ENCODE results near the gene CENPM. TPM values are rescaled to one million over a fixed set of nuclear protein-coding genes. Genes with fewer than 3 reads are reported as not detected.
A peak's percentile ranks its signal among the peaks of the same experiment; 100 is the strongest.

CENPM gene
- total RNA-seq = 1 to 10 TPM; 3.2 to 3.6 TPM
- 1 to 10 TPM; 2.1 to 7.2 (median 2.3) TPM for polyA plus RNA-seq
- total RNA-seq = 0.44 to 5.4 (median 2.2) reads per million in 6 experiments

- peak within 1 kb of the TSS in 7 of 10 donors; percentile 44 to 86 (median 75) for H3K27ac Mint-ChIP-seq
- H3K4me1 Mint-ChIP-seq = peaks cover 0 to 22% (median 13%) of the 10 kb centered on the region in 4 donors
- no peaks in the 10 kb centered on the region for H3K36me3 Mint-ChIP-seq
- no peaks in the 10 kb centered on the region for H3K27me3 Mint-ChIP-seq
- H3K4me3 Mint-ChIP-seq = peak within 1 kb of the TSS; percentile 85 to 95 (median 91)
- ATAC-seq (peak; percentile 93 to 94), DNase-seq (peak; percentile 71 to 88 (median 78))
- POLR2A ChIA-PET = interaction anchor here (0.5 to 2.2 kb wide), 13 partner anchors 21 to 499 kb away, joined by 3 to 10 read pairs (median 4); partner anchors contain the start of genes CCDC134, SMDT1, SNU13 and SREBF2
- no peaks in the 10 kb centered on the region for H3K9me3 Mint-ChIP-seq
These were observed at the start of gene CENPM for GRCh38 chr22:41946629-41947423. CENPM (minus strand) TSS chr22:41947152; CDS start chr22:41947076, 76 bp downstream.

- ATAC-seq (no peak), DNase-seq (no peak)
- no peak overlapping the region for H3K4me3 Mint-ChIP-seq
- POLR2A ChIA-PET = no interaction called here
- peaks cover 0 to 9% (median 2%) of the 10 kb centered on the region in 9 donors for H3K9me3 Mint-ChIP-seq
- H3K36me3 Mint-ChIP-seq = peaks cover 0 to 4% (median 0%) of the 10 kb centered on the region in 3 donors
- peaks cover 11 to 22% (median 16%) of the 10 kb centered on the region in 4 donors for H3K4me1 Mint-ChIP-seq
- H3K27ac Mint-ChIP-seq = peak overlapping the region in 1 of 10 donors; percentile 30
- peaks cover 0 to 7% (median 5%) of the 10 kb centered on the region in 5 donors for H3K27me3 Mint-ChIP-seq
These were observed 48.3 kb upstream of the CENPM start for GRCh38 chr22:41995211-41995610.

- Mint-ChIP-seq H3K4me1 (peaks cover 0 to 1% (median under 1%) of the 10 kb centered on the region in 4 donors), H3K9me3 (no peaks in the 10 kb centered on the region), H3K4me3 (no peak overlapping the region), H3K27me3 (peaks cover 0 to 11% (median 7%) of the 10 kb centered on the region in 5 donors), H3K36me3 (no peaks in the 10 kb centered on the region), H3K27ac (no peak overlapping the region)
- DNase-seq (no peak), ATAC-seq (no peak)
- POLR2A ChIA-PET = no interaction called here
These were observed 45.5 kb upstream of the CENPM start for GRCh38 chr22:41992496-41992895.

- no peaks in the 10 kb centered on the region for H3K4me1 Mint-ChIP-seq
- H3K4me3 Mint-ChIP-seq = no peak overlapping the region
- POLR2A ChIA-PET = interaction anchor here (0.7 kb wide), 1 partner anchor 33 kb away, joined by 3 read pairs; no protein-coding TSS in a partner anchor
- no peaks in the 10 kb centered on the region for H3K36me3 Mint-ChIP-seq
- H3K27me3 Mint-ChIP-seq = peaks cover 0 to 14% (median 4%) of the 10 kb centered on the region in 5 donors
- DNase-seq (no peak), ATAC-seq (no peak)
- H3K27ac Mint-ChIP-seq = no peak overlapping the region
- H3K9me3 Mint-ChIP-seq = no peaks in the 10 kb centered on the region
These were observed 44.2 kb upstream of the CENPM start for GRCh38 chr22:41991111-41991510.

GRCh38 chr22:41989246-41989645 lies 42.3 kb upstream of the CENPM start:
- Mint-ChIP-seq H3K27me3 (peaks cover 0 to 14% (median 5%) of the 10 kb centered on the region in 5 donors), H3K9me3 (no peaks in the 10 kb centered on the region), H3K4me1 (no peaks in the 10 kb centered on the region), H3K27ac (peak overlapping the region in 1 of 10 donors; percentile 25), H3K36me3 (no peaks in the 10 kb centered on the region), H3K4me3 (no peak overlapping the region)
- POLR2A ChIA-PET = no interaction called here
- ATAC-seq (no peak), DNase-seq (no peak)

- no peak overlapping the region for H3K4me3 Mint-ChIP-seq
- POLR2A ChIA-PET = no interaction called here
- H3K27me3 Mint-ChIP-seq = peaks cover 0 to 14% (median 3%) of the 10 kb centered on the region in 5 donors
- H3K36me3 Mint-ChIP-seq = no peaks in the 10 kb centered on the region
- H3K9me3 Mint-ChIP-seq = no peaks in the 10 kb centered on the region
- peak in 1 of 10 donors; percentile 59 for DNase-seq
- ATAC-seq = no peak
- H3K27ac Mint-ChIP-seq = no peak overlapping the region
- H3K4me1 Mint-ChIP-seq = no peaks in the 10 kb centered on the region
These were observed 40.3 kb upstream of the CENPM start for GRCh38 chr22:41987276-41987675.

- H3K27ac Mint-ChIP-seq = no peak overlapping the region
- DNase-seq (peak in 1 of 10 donors; percentile 10), ATAC-seq (no peak)
- POLR2A ChIA-PET = no interaction called here
- H3K36me3 Mint-ChIP-seq = no peaks in the 10 kb centered on the region
- no peak overlapping the region for H3K4me3 Mint-ChIP-seq
- H3K27me3 Mint-ChIP-seq = peaks cover 1 to 23% (median 4%) of the 10 kb centered on the region in 5 donors
- no peaks in the 10 kb centered on the region for H3K9me3 Mint-ChIP-seq
- no peaks in the 10 kb centered on the region for H3K4me1 Mint-ChIP-seq
These were observed 36.8 kb upstream of the CENPM start for GRCh38 chr22:41983513-41984405.

- Mint-ChIP-seq H3K27me3 (peaks cover 4 to 24% (median 11%) of the 10 kb centered on the region in 5 donors), H3K27ac (no peak overlapping the region), H3K4me1 (no peaks in the 10 kb centered on the region), H3K36me3 (no peaks in the 10 kb centered on the region), H3K9me3 (no peaks in the 10 kb centered on the region), H3K4me3 (peak overlapping the region in 1 of 10 donors; percentile 31)
- no peak for ATAC-seq
- DNase-seq = no peak
- POLR2A ChIA-PET = no interaction called here
These were observed 35.9 kb upstream of the CENPM start for GRCh38 chr22:41982865-41983264.

- POLR2A ChIA-PET = no interaction called here
- peaks cover 19 to 43% (median 28%) of the 10 kb centered on the region in 5 donors for H3K27me3 Mint-ChIP-seq
- DNase-seq (peak in 1 of 10 donors; percentile 50), ATAC-seq (no peak)
- H3K36me3 Mint-ChIP-seq = no peaks in the 10 kb centered on the region
- no peaks in the 10 kb centered on the region for H3K9me3 Mint-ChIP-seq
- H3K4me3 Mint-ChIP-seq = no peak overlapping the region
- no peak overlapping the region for H3K27ac Mint-ChIP-seq
- peaks cover 6 to 9% (median 7%) of the 10 kb centered on the region in 4 donors for H3K4me1 Mint-ChIP-seq
These were observed 32.7 kb upstream of the CENPM start for GRCh38 chr22:41979423-41980250.

GRCh38 chr22:41978732-41979131 lies 31.8 kb upstream of the CENPM start:
- Mint-ChIP-seq H3K4me3 (peak overlapping the region in 1 of 10 donors; percentile 14), H3K9me3 (no peaks in the 10 kb centered on the region), H3K27me3 (peaks cover 20 to 43% (median 28%) of the 10 kb centered on the region in 5 donors), H3K4me1 (peaks cover 6 to 9% (median 7%) of the 10 kb centered on the region in 4 donors), H3K27ac (no peak overlapping the region), H3K36me3 (no peaks in the 10 kb centered on the region)
- ATAC-seq (no peak), DNase-seq (peak in 1 of 10 donors; percentile 32)
- POLR2A ChIA-PET = no interaction called here

GRCh38 chr22:41976961-41977566 lies 30.1 kb upstream of the CENPM start:
- POLR2A ChIA-PET = interaction anchor here (0.8 kb wide), 1 partner anchor 343 kb away, joined by 3 read pairs; no protein-coding TSS in a partner anchor
- no peak overlapping the region for H3K27ac Mint-ChIP-seq
- H3K9me3 Mint-ChIP-seq = no peaks in the 10 kb centered on the region
- peaks cover 24 to 57% (median 33%) of the 10 kb centered on the region in 5 donors for H3K27me3 Mint-ChIP-seq
- H3K4me3 Mint-ChIP-seq = peak overlapping the region in 9 of 10 donors; percentile 33 to 71 (median 56)
- DNase-seq (peak in 2 of 10 donors; percentile 16 to 58), ATAC-seq (peak; percentile 41 to 72)
- peaks cover 6 to 9% (median 7%) of the 10 kb centered on the region in 4 donors for H3K4me1 Mint-ChIP-seq
- no peaks in the 10 kb centered on the region for H3K36me3 Mint-ChIP-seq

Data from naive thymus-derived CD8-positive, alpha-beta T cell (primary cell).